Measurements from ENCODE around the gene MBD6. TPM values are rescaled to one million over a fixed set of nuclear protein-coding genes. Genes with fewer than 3 reads are reported as not detected.

Gene MBD6
- total and polyA plus RNA-seq, 2 of the 4 experiments (the other 2 are of a cell fraction): 0.90 to 9.3 TPM

DNA sequence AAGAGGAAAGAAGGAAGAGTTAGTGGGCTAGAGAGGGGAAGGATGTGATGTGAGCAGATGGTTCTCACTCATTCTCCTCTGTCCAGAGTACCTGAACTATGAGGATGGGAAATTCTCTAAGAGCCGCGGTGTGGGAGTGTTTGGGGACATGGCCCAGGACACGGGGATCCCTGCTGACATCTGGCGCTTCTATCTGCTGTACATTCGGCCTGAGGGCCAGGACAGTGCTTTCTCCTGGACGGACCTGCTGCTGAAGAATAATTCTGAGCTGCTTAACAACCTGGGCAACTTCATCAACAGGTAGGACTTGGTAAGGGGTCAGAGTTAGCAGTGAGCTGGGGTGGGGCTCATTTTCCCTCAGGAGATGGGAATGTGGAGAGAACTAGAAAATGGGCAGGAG lies 10.0 kb upstream of the MBD6 start:
- Histone ChIP-seq H4K5ac (ENCODE audit: low read depth, low read length) (no peak overlapping the region), H3K27ac (ENCODE audit: insufficient read depth, low read length) (no peak overlapping the region), H2BK15ac (ENCODE audit: low read depth, low read length) (no peak overlapping the region), H3K9me3 (ENCODE audit: control insufficient read depth, insufficient read depth, low read length) (no peaks in the 10 kb centered on the region), H3K18ac (ENCODE audit: low read depth, low read length) (no peak overlapping the region), H3K4me3 (ENCODE audit: insufficient read depth, low read depth, low read length) (no peak overlapping the region), H3K56ac (ENCODE audit: extremely low read depth, insufficient read depth, low read length) (no peak overlapping the region), H3K36me3 (ENCODE audit: control insufficient read depth, insufficient read depth, low read length) (peaks cover 76% of the 10 kb centered on the region), H2BK120ac (ENCODE audit: low read depth, low read length) (no peak overlapping the region), H2AFZ (replicated peaks; ENCODE audit: low read length, poor library complexity) (no peak overlapping the region), H3K4me2 (ENCODE audit: low read depth, low read length) (no peak overlapping the region), H3K14ac (replicated peaks; ENCODE audit: low read depth, low read length) (no peak overlapping the region), H2BK5ac (ENCODE audit: low read depth, low read length, poor library complexity, severe bottlenecking) (no peak overlapping the region), H3K9ac (ENCODE audit: low read depth, low read length) (no peak overlapping the region), H3K23ac (ENCODE audit: low read depth, low read length) (no peak overlapping the region), H2AK9ac (replicated peaks; ENCODE audit: low read depth, low read length, poor library complexity) (no peak overlapping the region), H4K91ac (ENCODE audit: insufficient read depth, low read depth, low read length) (no peak overlapping the region), H4K8ac (ENCODE audit: low read depth in 2 of 2, low read length in 2 of 2) (no peak overlapping the region), H3K79me1 (ENCODE audit: low read depth in 1 of 2, low read length in 2 of 2) (peaks cover 24 to 69% of the 10 kb centered on the region in 2 experiments), H3K4me1 (ENCODE audit: control insufficient read depth, insufficient read depth, low read length) (no peaks in the 10 kb centered on the region), H2AK5ac (ENCODE audit: low read depth, low read length) (no peak overlapping the region), H3K4ac (ENCODE audit: low read depth, low read length) (no peak overlapping the region), H3K9me1 (ENCODE audit: insufficient read depth, low read length) (peaks cover 3% of the 10 kb centered on the region; the same call in 1 of the 2 replicates), H3K27me3 (ENCODE audit: control insufficient read depth, insufficient read depth, low read length) (no peaks in the 10 kb centered on the region), H2BK20ac (ENCODE audit: low read depth, low read length) (no peak overlapping the region), H4K20me1 (ENCODE audit: insufficient read depth, low read length) (peaks cover 71% of the 10 kb centered on the region)
- ChIA-PET POLR2A (ENCODE audit: unreplicated experiment) (interaction anchor here (0.6 kb wide), 1 partner anchor 121 kb away, joined by 5 read pairs; no protein-coding TSS in a partner anchor), CTCF (no interaction called here)
- intact Hi-C loops (cut with micrococcal nuclease) (no loop called here), in situ Hi-C loops (cut with MboI; ENCODE audit: low sequenced_read_pairs) (no loop called here), dilution Hi-C loops (cut with HindIII; ENCODE audit: low sequenced_read_pairs, unreplicated experiment) (no loop called here)
- 80% methylated on average over 1 of the region's 6 CpGs; no CpG with 5 or more reads in 1 of the 2 experiments for WGBS, 2 experiments (ENCODE audit: extremely low coverage in 2 of 2, insufficient read length in 1 of 2)
- DNase-seq: no peak
- no peak for ATAC-seq (ENCODE audit: low read depth)
- no peak for TF ChIP-seq CEBPB (IDR thresholded peaks at IDR 0.05; ENCODE audit: low read depth, low read length)
- TF ChIP-seq MAZ (IDR thresholded peaks at IDR 0.05; ENCODE audit: borderline replicate concordance, low read depth, low read length): no peak
- TF ChIP-seq CHD1 (IDR thresholded peaks at IDR 0.05; ENCODE audit: low read depth, low read length): no peak
- no peak for TF ChIP-seq BHLHE40 (IDR thresholded peaks at IDR 0.05; ENCODE audit: low read depth, low read length)
- TF ChIP-seq MXI1 (IDR thresholded peaks at IDR 0.05; ENCODE audit: borderline replicate concordance, low read depth, low read length): no peak
- TF ChIP-seq NFE2L2 (IDR thresholded peaks at IDR 0.05; ENCODE audit: low read depth, low read length): no peak
- TF ChIP-seq MAFK (IDR thresholded peaks at IDR 0.05; ENCODE audit: low read depth, low read length): no peak
- TF ChIP-seq, protein P1, sequence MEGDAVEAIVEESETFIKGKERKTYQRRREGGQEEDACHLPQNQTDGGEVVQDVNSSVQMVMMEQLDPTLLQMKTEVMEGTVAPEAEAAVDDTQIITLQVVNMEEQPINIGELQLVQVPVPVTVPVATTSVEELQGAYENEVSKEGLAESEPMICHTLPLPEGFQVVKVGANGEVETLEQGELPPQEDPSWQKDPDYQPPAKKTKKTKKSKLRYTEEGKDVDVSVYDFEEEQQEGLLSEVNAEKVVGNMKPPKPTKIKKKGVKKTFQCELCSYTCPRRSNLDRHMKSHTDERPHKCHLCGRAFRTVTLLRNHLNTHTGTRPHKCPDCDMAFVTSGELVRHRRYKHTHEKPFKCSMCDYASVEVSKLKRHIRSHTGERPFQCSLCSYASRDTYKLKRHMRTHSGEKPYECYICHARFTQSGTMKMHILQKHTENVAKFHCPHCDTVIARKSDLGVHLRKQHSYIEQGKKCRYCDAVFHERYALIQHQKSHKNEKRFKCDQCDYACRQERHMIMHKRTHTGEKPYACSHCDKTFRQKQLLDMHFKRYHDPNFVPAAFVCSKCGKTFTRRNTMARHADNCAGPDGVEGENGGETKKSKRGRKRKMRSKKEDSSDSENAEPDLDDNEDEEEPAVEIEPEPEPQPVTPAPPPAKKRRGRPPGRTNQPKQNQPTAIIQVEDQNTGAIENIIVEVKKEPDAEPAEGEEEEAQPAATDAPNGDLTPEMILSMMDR (conservative IDR thresholded peaks at IDR 0.05; ENCODE audit: low read depth, low read length): no peak
- no TSS peak for BruUV-seq (replicated peaks)
